Measurements from ENCODE around the gene PRKACB.

The PRKACB gene

DNA sequence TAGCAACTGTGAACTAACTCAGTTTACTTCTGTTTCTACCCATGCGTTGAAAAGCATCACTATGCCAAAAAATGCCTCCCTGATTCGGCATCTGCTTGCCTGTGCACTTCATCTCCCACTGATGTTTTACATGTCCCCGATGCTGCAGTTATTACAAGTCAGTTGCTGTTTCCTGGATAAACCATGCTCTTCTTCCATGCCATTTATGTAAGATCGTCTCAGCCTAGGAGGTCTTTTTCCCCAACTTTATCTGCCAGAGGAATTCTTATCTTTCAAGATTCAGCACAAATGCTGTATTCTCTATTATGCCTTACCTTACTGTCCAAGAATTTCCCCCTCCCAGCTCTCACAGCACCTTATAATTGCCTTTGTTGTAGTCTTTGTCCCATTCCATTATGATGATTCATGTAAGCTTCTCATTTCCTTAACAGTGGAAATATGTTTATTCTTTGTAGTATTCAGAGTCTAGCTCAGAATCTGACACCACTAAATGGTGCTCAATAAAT lies 30.0 kb downstream of the PRKACB start:
- TF ChIP-seq CTCF (conservative IDR thresholded peaks at IDR 0.05; ENCODE audit: control insufficient read depth, insufficient read depth, low read depth, low read length): no peak
- DNase-seq (ENCODE audit: low read depth): peak; percentile 21
- H3K4me3 ChIP-seq (ENCODE audit: control insufficient read depth, low read depth, low read length): no peak overlapping the region

DNA sequence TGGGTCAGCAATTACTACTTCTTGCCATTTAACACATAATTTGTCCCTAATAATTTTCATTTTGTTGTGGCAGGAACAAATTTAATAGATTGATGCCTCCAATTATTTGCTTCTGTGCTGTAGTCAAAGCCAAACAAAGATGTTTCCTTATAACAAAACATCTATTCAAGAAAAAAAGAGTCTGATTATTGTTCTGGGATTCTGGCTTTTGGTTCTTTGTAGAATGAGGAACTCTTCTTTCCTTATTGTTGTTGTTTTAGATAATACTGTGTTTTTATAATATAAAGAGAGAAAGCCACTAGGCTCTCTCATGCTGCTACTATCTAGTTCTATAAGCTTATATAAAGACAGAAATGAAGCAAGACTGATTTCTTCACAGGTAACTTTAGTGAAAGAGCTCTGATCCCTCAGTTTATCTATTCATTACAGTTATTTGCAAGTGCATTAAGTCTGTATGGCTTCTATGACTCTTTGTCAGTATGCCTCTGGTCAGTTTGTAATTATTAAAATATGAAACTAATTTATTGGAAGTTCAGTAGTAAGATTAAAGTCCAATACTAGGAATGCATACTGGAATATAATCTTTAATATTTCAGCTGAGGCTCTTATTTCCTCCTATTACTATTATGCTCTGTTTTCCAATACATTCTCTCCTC lies 37.4 kb downstream of the PRKACB start:
- TF ChIP-seq CTCF (conservative IDR thresholded peaks at IDR 0.05; ENCODE audit: control insufficient read depth, insufficient read depth, low read depth, low read length): no peak

GRCh38 chr1:84190455-84190854 lies 46.4 kb downstream of the PRKACB start:
- no peak for DNase-seq (ENCODE audit: low read depth)
- no peak for TF ChIP-seq CTCF (conservative IDR thresholded peaks at IDR 0.05; ENCODE audit: control insufficient read depth, insufficient read depth, low read depth, low read length)
- no peak overlapping the region for H3K4me3 ChIP-seq (ENCODE audit: control insufficient read depth, low read depth, low read length)

More for the DNA sequence above, 37.4 kb downstream of the PRKACB start:
- no peak overlapping the region for H3K4me3 ChIP-seq (ENCODE audit: control insufficient read depth, low read depth, low read length)
- no peak for DNase-seq (ENCODE audit: low read depth)

- H3K4me3 ChIP-seq (ENCODE audit: control insufficient read depth, low read depth, low read length): no peak overlapping the region
- no peak for TF ChIP-seq CTCF (conservative IDR thresholded peaks at IDR 0.05; ENCODE audit: control insufficient read depth, insufficient read depth, low read depth, low read length)
- no peak for DNase-seq (ENCODE audit: low read depth)
These were observed 48.6 kb downstream of the PRKACB start for GRCh38 chr1:84192681-84193080.

GRCh38 chr1:84198832-84199231 lies 54.8 kb downstream of the PRKACB start:
- no peak overlapping the region for H3K4me3 ChIP-seq (ENCODE audit: control insufficient read depth, low read depth, low read length)
- no peak for DNase-seq (ENCODE audit: low read depth)
- TF ChIP-seq CTCF (conservative IDR thresholded peaks at IDR 0.05; ENCODE audit: control insufficient read depth, insufficient read depth, low read depth, low read length): no peak

DNA sequence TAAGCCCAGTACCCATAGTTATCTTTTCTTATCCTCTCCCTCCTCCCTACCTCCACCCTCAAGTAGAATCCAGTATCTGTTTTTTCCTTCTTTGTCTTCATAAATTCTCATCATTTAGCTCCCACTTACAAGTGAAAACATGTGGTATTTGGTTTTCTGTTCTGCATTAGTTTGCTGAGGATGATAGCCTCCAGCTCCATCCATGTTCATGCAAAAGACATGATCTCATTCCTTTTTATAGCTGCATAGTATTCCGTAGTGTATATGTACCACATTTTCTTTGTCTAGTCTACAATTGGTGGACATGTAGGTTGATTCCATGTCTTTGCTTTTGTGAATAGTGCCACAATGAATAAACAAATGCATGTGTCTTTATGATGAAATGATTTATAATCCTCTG lies 55.2 kb downstream of the PRKACB start:
- DNase-seq (ENCODE audit: low read depth): no peak
- no peak overlapping the region for H3K4me3 ChIP-seq (ENCODE audit: control insufficient read depth, low read depth, low read length)
- TF ChIP-seq CTCF (conservative IDR thresholded peaks at IDR 0.05; ENCODE audit: control insufficient read depth, insufficient read depth, low read depth, low read length): no peak
